ENCODE data around the gene GPS1. TPM values are rescaled to one million over a fixed set of nuclear protein-coding genes. Genes with fewer than 3 reads are reported as not detected.
A peak's percentile ranks its signal among the peaks of the same experiment; 100 is the strongest.

GPS1 gene
- total and polyA plus RNA-seq, 9 of the 15 experiments (the other 6 are each of a cell fraction or from before 2014, with no cell fraction given): 3.1 to 167 (median 69.9) TPM

DNA sequence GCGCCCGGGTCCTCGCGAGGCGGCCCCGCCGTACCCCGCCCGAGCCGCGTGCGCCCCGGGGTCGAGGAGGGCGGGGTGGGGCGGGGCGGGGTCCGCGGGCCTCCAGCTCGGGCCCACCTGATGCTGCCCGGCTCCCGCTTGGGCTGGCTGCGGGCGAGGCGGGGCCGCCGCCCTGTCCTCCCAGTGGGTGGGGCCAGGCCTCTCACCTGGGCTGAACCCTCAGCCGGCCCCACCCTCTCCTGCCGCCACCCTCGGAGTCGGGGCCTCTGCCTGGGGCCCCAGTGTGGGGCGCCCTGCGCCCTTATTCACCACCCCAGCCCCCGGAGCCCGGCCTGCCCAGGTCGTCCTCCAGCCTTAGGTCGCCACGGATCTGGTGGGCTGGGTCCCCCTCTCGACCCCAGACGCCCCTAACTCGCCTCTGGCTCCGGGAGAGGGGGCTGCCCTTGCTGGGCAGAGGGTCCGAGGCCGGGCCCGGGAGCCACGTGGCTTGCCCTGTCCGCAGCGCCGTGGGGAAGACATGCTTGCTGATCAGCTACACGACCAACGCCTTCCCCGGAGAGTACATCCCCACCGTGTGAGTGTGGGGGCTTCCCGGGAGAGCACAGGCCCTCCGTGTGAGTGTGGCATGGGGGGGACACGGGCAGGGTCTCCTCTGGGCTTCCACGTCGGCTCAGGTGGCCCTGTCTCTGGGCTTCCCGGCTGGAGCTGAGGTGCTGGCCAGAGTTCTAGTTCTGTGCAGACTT is 19.6 kb upstream of the GPS1 start (continued):
- TF ChIP-seq FUS (optimal IDR thresholded peaks at IDR 0.05; ENCODE audit: low read depth, low read length) (no peak), MXI1 (IDR thresholded peaks at IDR 0.05; ENCODE audit: low read depth, low read length) (peak; percentile 63), WHSC1 (IDR thresholded peaks at IDR 0.05; ENCODE audit: low read length) (no peak), STAT5A (IDR thresholded peaks at IDR 0.05; ENCODE audit: borderline replicate concordance, low read length) (no peak), RBM14 (IDR thresholded peaks at IDR 0.05; ENCODE audit: borderline replicate concordance, insufficient read depth, low read depth, low read length) (0 out of 2 replicates have a peak, but pooled peaks have one; percentile 72), RBBP5 (IDR thresholded peaks at IDR 0.05; ENCODE audit: borderline replicate concordance, insufficient read depth, low read length, poor library complexity, severe bottlenecking) (no peak), SREBF1 (IDR thresholded peaks at IDR 0.05; ENCODE audit: borderline replicate concordance, low read depth, low read length) (no peak), FOXP1 (CRISPR knock-in tag; IDR thresholded peaks at IDR 0.05) (no peak), NONO (IDR thresholded peaks at IDR 0.05; ENCODE audit: low read depth in 2 of 2, low read length in 1 of 2) (peak in 1 of 2 experiments; percentile 71; a peak in 1 of 4 replicates), NUFIP1 (IDR thresholded peaks at IDR 0.05; ENCODE audit: partially characterized antibody) (no peak), ZNF253 (CRISPR knock-in tag; conservative IDR thresholded peaks at IDR 0.05) (no peak), ZNF551 (CRISPR knock-in tag; IDR thresholded peaks at IDR 0.05) (no peak), RBM22 (IDR thresholded peaks at IDR 0.05; ENCODE audit: low read depth, low read length, poor library complexity, severe bottlenecking) (no peak), ELF1 (tag; IDR thresholded peaks at IDR 0.05) (no peak), KLF13 (tag; IDR thresholded peaks at IDR 0.05; ENCODE audit: borderline replicate concordance, low read depth) (0 out of 2 replicates have a peak, but pooled peaks have one; percentile 36), ZNF324 (CRISPR knock-in tag; IDR thresholded peaks at IDR 0.05) (no peak), ZFX (CRISPR knock-in tag; IDR thresholded peaks at IDR 0.05) (peak; percentile 78), YBX1 (IDR thresholded peaks at IDR 0.05) (no peak), PHF21A (IDR thresholded peaks at IDR 0.05; ENCODE audit: borderline replicate concordance, low read depth) (no peak)
- TF ChIP-seq, protein P1, sequence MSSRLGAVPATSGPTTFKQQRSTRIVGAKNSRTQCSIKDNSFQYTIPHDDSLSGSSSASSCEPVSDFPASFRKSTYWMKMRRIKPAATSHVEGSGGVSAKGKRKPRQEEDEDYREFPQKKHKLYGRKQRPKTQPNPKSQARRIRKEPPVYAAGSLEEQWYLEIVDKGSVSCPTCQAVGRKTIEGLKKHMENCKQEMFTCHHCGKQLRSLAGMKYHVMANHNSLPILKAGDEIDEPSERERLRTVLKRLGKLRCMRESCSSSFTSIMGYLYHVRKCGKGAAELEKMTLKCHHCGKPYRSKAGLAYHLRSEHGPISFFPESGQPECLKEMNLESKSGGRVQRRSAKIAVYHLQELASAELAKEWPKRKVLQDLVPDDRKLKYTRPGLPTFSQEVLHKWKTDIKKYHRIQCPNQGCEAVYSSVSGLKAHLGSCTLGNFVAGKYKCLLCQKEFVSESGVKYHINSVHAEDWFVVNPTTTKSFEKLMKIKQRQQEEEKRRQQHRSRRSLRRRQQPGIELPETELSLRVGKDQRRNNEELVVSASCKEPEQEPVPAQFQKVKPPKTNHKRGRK (tag; IDR thresholded peaks at IDR 0.05): no peak
- TF ChIP-seq, protein P2, sequence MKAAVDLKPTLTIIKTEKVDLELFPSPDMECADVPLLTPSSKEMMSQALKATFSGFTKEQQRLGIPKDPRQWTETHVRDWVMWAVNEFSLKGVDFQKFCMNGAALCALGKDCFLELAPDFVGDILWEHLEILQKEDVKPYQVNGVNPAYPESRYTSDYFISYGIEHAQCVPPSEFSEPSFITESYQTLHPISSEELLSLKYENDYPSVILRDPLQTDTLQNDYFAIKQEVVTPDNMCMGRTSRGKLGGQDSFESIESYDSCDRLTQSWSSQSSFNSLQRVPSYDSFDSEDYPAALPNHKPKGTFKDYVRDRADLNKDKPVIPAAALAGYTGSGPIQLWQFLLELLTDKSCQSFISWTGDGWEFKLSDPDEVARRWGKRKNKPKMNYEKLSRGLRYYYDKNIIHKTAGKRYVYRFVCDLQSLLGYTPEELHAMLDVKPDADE (conservative IDR thresholded peaks at IDR 0.05; ENCODE audit: control insufficient read depth, low read depth, low read length): peak; percentile 23; the same call in 1 of the 2 replicates
- TF ChIP-seq, protein P3, sequence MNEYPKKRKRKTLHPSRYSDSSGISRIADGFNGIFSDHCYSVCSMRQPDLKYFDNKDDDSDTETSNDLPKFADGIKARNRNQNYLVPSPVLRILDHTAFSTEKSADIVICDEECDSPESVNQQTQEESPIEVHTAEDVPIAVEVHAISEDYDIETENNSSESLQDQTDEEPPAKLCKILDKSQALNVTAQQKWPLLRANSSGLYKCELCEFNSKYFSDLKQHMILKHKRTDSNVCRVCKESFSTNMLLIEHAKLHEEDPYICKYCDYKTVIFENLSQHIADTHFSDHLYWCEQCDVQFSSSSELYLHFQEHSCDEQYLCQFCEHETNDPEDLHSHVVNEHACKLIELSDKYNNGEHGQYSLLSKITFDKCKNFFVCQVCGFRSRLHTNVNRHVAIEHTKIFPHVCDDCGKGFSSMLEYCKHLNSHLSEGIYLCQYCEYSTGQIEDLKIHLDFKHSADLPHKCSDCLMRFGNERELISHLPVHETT (CRISPR knock-in tag; conservative IDR thresholded peaks at IDR 0.05 in 1 of 2, IDR thresholded peaks at IDR 0.05 in 1 of 2): peak in 1 of 2 experiments; percentile 36; a peak in 1 of 4 replicates

Measured in K562 (cell line).